Endothelial cell (in vitro differentiated cells): ENCODE data around the gene CACNA1I. TPM values are rescaled to one million over a fixed set of nuclear protein-coding genes. Genes with fewer than 3 reads are reported as not detected.

Source experiments
- DNase-seq: peaks from one replicate; pipeline ENCODE4 v3.0.0; 2021; ENCODE audit warnings: low spot score
- H3K27ac Mint-ChIP-seq: one replicate; pipeline ENCODE4 v1.8.0; 2021; ENCODE audit warnings: mixed read lengths, inconsistent platforms; ENCODE audit not compliant: unreplicated experiment
- H3K27me3 Mint-ChIP-seq: one replicate; pipeline ENCODE4 v1.8.0; 2021; ENCODE audit warnings: mild to moderate bottlenecking, moderate library complexity, mixed read lengths, inconsistent platforms; ENCODE audit not compliant: unreplicated experiment
- H3K36me3 Mint-ChIP-seq: one replicate; pipeline ENCODE4 v1.8.0; 2021; ENCODE audit warnings: mild to moderate bottlenecking, low read depth, mixed read lengths, inconsistent platforms; ENCODE audit not compliant: unreplicated experiment
- H3K4me1 Mint-ChIP-seq: one replicate; pipeline ENCODE4 v1.8.0; 2021; ENCODE audit warnings: mild to moderate bottlenecking, mixed read lengths, inconsistent platforms; ENCODE audit not compliant: unreplicated experiment
- H3K4me3 Mint-ChIP-seq: one replicate; pipeline ENCODE4 v1.8.0; 2021; ENCODE audit warnings: mild to moderate bottlenecking, mixed read lengths, inconsistent platforms; ENCODE audit not compliant: unreplicated experiment
- H3K9me3 Mint-ChIP-seq: one replicate; pipeline ENCODE4 v1.8.0; 2021; ENCODE audit warnings: mixed read lengths, inconsistent platforms; ENCODE audit not compliant: unreplicated experiment
- CTCF ChIP-seq: fragments of 200-600 bp; sonication (generic); IDR thresholded peaks from one replicate; pipeline ENCODE4 v1.5.0; 2021; ENCODE audit warnings: antibody characterized with exemption; ENCODE audit not compliant: unreplicated experiment
- total RNA-seq: library from RNA; stranded (reverse); fragmentation: NEBNext Ultra II Directional; extraction: Animal tissue kit (Norgen Biotek cat#: 25700); gene quantifications from one replicate; pipeline ENCODE4 v1.2.1, GENCODE V29; 2021; ENCODE audit not compliant: unreplicated experiment

CACNA1I gene
- total RNA-seq, 1 donor from 2014 or later: 0.10 TPM

GRCh38 chr22:39653787-39654077, 83.2 kb downstream of the CACNA1I start:
- no peak for DNase-seq
- peaks cover 5% of the 10 kb centered on the region for H3K27me3 Mint-ChIP-seq
- TF ChIP-seq CTCF: no peak
- no peaks in the 10 kb centered on the region for H3K36me3 Mint-ChIP-seq
- no peak overlapping the region for H3K4me3 Mint-ChIP-seq
- no peak overlapping the region for H3K27ac Mint-ChIP-seq
- no peaks in the 10 kb centered on the region for H3K9me3 Mint-ChIP-seq
- H3K4me1 Mint-ChIP-seq: no peaks in the 10 kb centered on the region

GRCh38 chr22:39654131-39654926, 83.8 kb downstream of the CACNA1I start:
- H3K27me3 Mint-ChIP-seq: peaks cover 5% of the 10 kb centered on the region
- no peaks in the 10 kb centered on the region for H3K4me1 Mint-ChIP-seq
- no peak for TF ChIP-seq CTCF
- H3K36me3 Mint-ChIP-seq: no peaks in the 10 kb centered on the region
- peak overlapping the region; percentile 56 for H3K4me3 Mint-ChIP-seq
- no peak for DNase-seq
- H3K9me3 Mint-ChIP-seq: no peaks in the 10 kb centered on the region
- no peak overlapping the region for H3K27ac Mint-ChIP-seq

- DNase-seq: no peak
- H3K27ac Mint-ChIP-seq: no peak overlapping the region
- H3K4me1 Mint-ChIP-seq: no peaks in the 10 kb centered on the region
- peaks cover 6% of the 10 kb centered on the region for H3K27me3 Mint-ChIP-seq
- no peak for TF ChIP-seq CTCF
- no peak overlapping the region for H3K4me3 Mint-ChIP-seq
- no peaks in the 10 kb centered on the region for H3K9me3 Mint-ChIP-seq
- H3K36me3 Mint-ChIP-seq: no peaks in the 10 kb centered on the region
These were observed 84.5 kb downstream of the CACNA1I start for GRCh38 chr22:39655004-39655579.

GRCh38 chr22:39655831-39656230, 85.3 kb downstream of the CACNA1I start:
- no peak overlapping the region for H3K27ac Mint-ChIP-seq
- H3K4me1 Mint-ChIP-seq: no peaks in the 10 kb centered on the region
- TF ChIP-seq CTCF: no peak
- DNase-seq: no peak
- no peaks in the 10 kb centered on the region for H3K9me3 Mint-ChIP-seq
- peaks cover 10% of the 10 kb centered on the region for H3K27me3 Mint-ChIP-seq
- no peaks in the 10 kb centered on the region for H3K36me3 Mint-ChIP-seq
- no peak overlapping the region for H3K4me3 Mint-ChIP-seq
